Adipocyte (in vitro differentiated cells): ENCODE data around the gene CHST9.
"Not testable (repeated sequence)": the region's sequence is repeated elsewhere in the genome, so short reads cannot be mapped to it uniquely, and the experiment has no call there.

Experiments
- DNase-seq: peaks from one replicate; pipeline ENCODE4 v3.0.0-alpha.2; 2015; ENCODE audit warnings: low read depth
- H3K27me3 ChIP-seq: replicated peaks from 2 replicates; pipeline ENCODE4 v1.7.0; 2013; ENCODE audit warnings: mild to moderate bottlenecking, low read length, moderate library complexity; ENCODE audit not compliant: control insufficient read depth, insufficient read depth
- H3K36me3 ChIP-seq: 2 replicates; pipeline ENCODE4 v1.7.0; 2013; ENCODE audit warnings: low read length, mild to moderate bottlenecking, moderate library complexity; ENCODE audit not compliant: control insufficient read depth, insufficient read depth, severe bottlenecking
- H3K4me1 ChIP-seq: 2 replicates; pipeline ENCODE4 v1.7.0; 2013; ENCODE audit warnings: mild to moderate bottlenecking, low read length, moderate library complexity; ENCODE audit not compliant: control insufficient read depth, insufficient read depth
- H3K4me3 ChIP-seq: 2 replicates; pipeline ENCODE4 v1.7.0; 2013; ENCODE audit warnings: mild to moderate bottlenecking, low read length, moderate library complexity
- H3K9ac ChIP-seq: 2 replicates; pipeline ENCODE4 v1.7.0; 2013; ENCODE audit warnings: mild to moderate bottlenecking, low read length, moderate library complexity
- H3K9me3 ChIP-seq: 2 replicates; pipeline ENCODE4 v1.7.0; 2013; ENCODE audit warnings: mild to moderate bottlenecking, low read length, moderate library complexity; ENCODE audit not compliant: control insufficient read depth

The CHST9 gene

GRCh38 chr18:27093290-27093689, 91.8 kb downstream of the CHST9 start:
- not testable (repeated sequence) for H3K9me3 ChIP-seq, H3K27me3 ChIP-seq, DNase-seq, H3K4me3 ChIP-seq, H3K4me1 ChIP-seq, H3K9ac ChIP-seq, H3K36me3 ChIP-seq

GRCh38 chr18:27081701-27082100, 103.4 kb downstream of the CHST9 start:
- Histone ChIP-seq H3K9ac (no peak overlapping the region), H3K9me3 (no peaks in the 10 kb centered on the region)

GRCh38 chr18:27075828-27076227, 109.3 kb downstream of the CHST9 start:
- H3K36me3 ChIP-seq = no peaks in the 10 kb centered on the region
- no peak overlapping the region for H3K4me3 ChIP-seq
- no peaks in the 10 kb centered on the region for H3K9me3 ChIP-seq
- no peaks in the 10 kb centered on the region for H3K27me3 ChIP-seq
- H3K4me1 ChIP-seq = no peaks in the 10 kb centered on the region
- no peak for DNase-seq
- no peak overlapping the region for H3K9ac ChIP-seq

More at GRCh38 chr18:27081701-27082100, 103.4 kb downstream of the CHST9 start:
- Histone ChIP-seq H3K4me3 (no peak overlapping the region), H3K4me1 (no peaks in the 10 kb centered on the region), H3K36me3 (no peaks in the 10 kb centered on the region), H3K27me3 (no peaks in the 10 kb centered on the region)
- DNase-seq = no peak

- no peak overlapping the region for H3K9ac ChIP-seq
- H3K4me1 ChIP-seq = no peaks in the 10 kb centered on the region
- H3K4me3 ChIP-seq = no peak overlapping the region
- no peaks in the 10 kb centered on the region for H3K9me3 ChIP-seq
- no peaks in the 10 kb centered on the region for H3K27me3 ChIP-seq
- H3K36me3 ChIP-seq = no peaks in the 10 kb centered on the region
- DNase-seq = no peak
Observed at GRCh38 chr18:27073404-27073830, 111.7 kb downstream of the CHST9 start.

GRCh38 chr18:27064673-27065072, 120.4 kb downstream of the CHST9 start:
- no peaks in the 10 kb centered on the region for H3K27me3 ChIP-seq
- no peak for DNase-seq
- H3K9me3 ChIP-seq = no peaks in the 10 kb centered on the region
- no peak overlapping the region for H3K4me3 ChIP-seq
- H3K4me1 ChIP-seq = no peaks in the 10 kb centered on the region
- H3K9ac ChIP-seq = no peak overlapping the region
- no peaks in the 10 kb centered on the region for H3K36me3 ChIP-seq

- H3K9me3 ChIP-seq = no peaks in the 10 kb centered on the region
Observed at GRCh38 chr18:27062802-27063201, 122.3 kb downstream of the CHST9 start.

GRCh38 chr18:27061488-27062095, 123.5 kb downstream of the CHST9 start:
- Histone ChIP-seq H3K4me3 (no peak overlapping the region), H3K27me3 (peaks cover 4% of the 10 kb centered on the region), H3K4me1 (peaks cover 3% of the 10 kb centered on the region)

More at GRCh38 chr18:27062802-27063201, 122.3 kb downstream of the CHST9 start:
- no peaks in the 10 kb centered on the region for H3K36me3 ChIP-seq
- no peaks in the 10 kb centered on the region for H3K4me1 ChIP-seq
- DNase-seq = no peak
- H3K27me3 ChIP-seq = no peaks in the 10 kb centered on the region
- H3K9ac ChIP-seq = no peak overlapping the region
- no peak overlapping the region for H3K4me3 ChIP-seq

GRCh38 chr18:27057519-27058234, 127.4 kb downstream of the CHST9 start:
- H3K9me3 ChIP-seq = no peaks in the 10 kb centered on the region
- H3K36me3 ChIP-seq = no peaks in the 10 kb centered on the region
- no peak for DNase-seq
- peaks cover 4% of the 10 kb centered on the region for H3K27me3 ChIP-seq
- no peak overlapping the region for H3K4me3 ChIP-seq
- H3K9ac ChIP-seq = no peak overlapping the region
- H3K4me1 ChIP-seq = peaks cover 3% of the 10 kb centered on the region

More at GRCh38 chr18:27061488-27062095, 123.5 kb downstream of the CHST9 start:
- no peak for DNase-seq
- H3K36me3 ChIP-seq = no peaks in the 10 kb centered on the region
- no peak overlapping the region for H3K9ac ChIP-seq
- H3K9me3 ChIP-seq = no peaks in the 10 kb centered on the region

- H3K27me3 ChIP-seq = peaks cover 4% of the 10 kb centered on the region
- DNase-seq = no peak
- H3K9me3 ChIP-seq = no peaks in the 10 kb centered on the region
- no peak overlapping the region for H3K9ac ChIP-seq
- no peaks in the 10 kb centered on the region for H3K36me3 ChIP-seq
- peaks cover 3% of the 10 kb centered on the region for H3K4me1 ChIP-seq
- no peak overlapping the region for H3K4me3 ChIP-seq
Observed at GRCh38 chr18:27054926-27055325, 130.2 kb downstream of the CHST9 start.

GRCh38 chr18:27049969-27050368, 135.1 kb downstream of the CHST9 start:
- H3K36me3 ChIP-seq = no peaks in the 10 kb centered on the region
- no peaks in the 10 kb centered on the region for H3K27me3 ChIP-seq
- H3K9ac ChIP-seq = no peak overlapping the region
- H3K9me3 ChIP-seq = no peaks in the 10 kb centered on the region
- no peaks in the 10 kb centered on the region for H3K4me1 ChIP-seq
- no peak overlapping the region for H3K4me3 ChIP-seq
- no peak for DNase-seq

GRCh38 chr18:27045342-27045741, 139.8 kb downstream of the CHST9 start:
- Histone ChIP-seq H3K9me3 (no peaks in the 10 kb centered on the region), H3K4me1 (no peaks in the 10 kb centered on the region), H3K4me3 (no peak overlapping the region), H3K9ac (no peak overlapping the region), H3K36me3 (no peaks in the 10 kb centered on the region), H3K27me3 (no peaks in the 10 kb centered on the region)
- no peak for DNase-seq
